Trophoblast cell (in vitro differentiated cells and primary cell): Measurements from ENCODE around the gene SCN4A.
A peak's percentile ranks its signal among the peaks of the same experiment; 100 is the strongest.

ENCODE experiments used
- DNase-seq, 2 donors: peaks; one replicate each; pipeline ENCODE4 v3.0.0-alpha.2; 2016
- H2AFZ ChIP-seq: 2 replicates; pipeline ENCODE4 v1.6.1; 2013; ENCODE audit warnings: low read length, moderate library complexity, mild to moderate bottlenecking; ENCODE audit not compliant: insufficient read depth, poor library complexity
- H2AK5ac ChIP-seq: 2 replicates; pipeline ENCODE4 v1.6.1; 2013; ENCODE audit warnings: mild to moderate bottlenecking, low read length
- H2BK120ac ChIP-seq: 2 replicates; pipeline ENCODE4 v1.6.1; 2013; ENCODE audit warnings: low read length, mild to moderate bottlenecking, moderate library complexity; ENCODE audit not compliant: insufficient read depth, poor library complexity
- H2BK12ac ChIP-seq: 2 replicates; pipeline ENCODE4 v1.6.1; 2013; ENCODE audit warnings: mild to moderate bottlenecking, low read length, moderate library complexity
- H2BK5ac ChIP-seq: 2 replicates; pipeline ENCODE4 v1.6.1; 2013; ENCODE audit warnings: low read length, low read depth, moderate library complexity, mild to moderate bottlenecking; ENCODE audit not compliant: poor library complexity
- H3K14ac ChIP-seq: 2 replicates; pipeline ENCODE4 v1.6.1; 2013; ENCODE audit warnings: mild to moderate bottlenecking, low read length
- H3K18ac ChIP-seq: 2 replicates; pipeline ENCODE4 v1.6.1; 2013; ENCODE audit warnings: mild to moderate bottlenecking, low read length
- H3K23ac ChIP-seq: 2 replicates; pipeline ENCODE4 v1.6.1; 2013; ENCODE audit warnings: low read length
- H3K27ac ChIP-seq: 2 replicates; pipeline ENCODE4 v1.5.1; 2013; ENCODE audit warnings: low read depth, mild to moderate bottlenecking, inconsistent platforms, low read length, moderate library complexity
- H3K27me3 ChIP-seq: 2 replicates; pipeline ENCODE4 v1.6.1; 2013; ENCODE audit warnings: inconsistent platforms, mild to moderate bottlenecking, low read length, moderate library complexity; ENCODE audit not compliant: insufficient read depth
- H3K36me3 ChIP-seq, 2 experiments: 1 replicate in 1 of 2; 2 replicates in 1 of 2; pipeline ENCODE4 v1.6.1; 2013; ENCODE audit warnings: low read length in 2 of 2, mild to moderate bottlenecking in 2 of 2, moderate library complexity in 1 of 2; ENCODE audit not compliant: insufficient read depth in 2 of 2, control insufficient read depth in 1 of 2
- H3K4ac ChIP-seq: 2 replicates; pipeline ENCODE4 v1.6.1; 2013; ENCODE audit warnings: low read depth, mild to moderate bottlenecking, low read length, moderate library complexity
- H3K4me1 ChIP-seq, 2 experiments: 1 replicate in 1 of 2; 2 replicates in 1 of 2; pipeline ENCODE4 v1.6.1; 2013; ENCODE audit warnings: low read length in 2 of 2, mild to moderate bottlenecking in 2 of 2, moderate library complexity in 1 of 2; ENCODE audit not compliant: insufficient read depth in 2 of 2, control insufficient read depth in 1 of 2
- H3K4me2 ChIP-seq: 2 replicates; pipeline ENCODE4 v1.6.1; 2013; ENCODE audit warnings: inconsistent platforms, mild to moderate bottlenecking, low read length, moderate library complexity
- H3K4me3 ChIP-seq: 2 replicates; pipeline ENCODE4 v1.5.1; 2013; ENCODE audit warnings: mild to moderate bottlenecking, low read depth, low read length, inconsistent platforms
- H3K79me1 ChIP-seq: one replicate; pipeline ENCODE4 v1.6.1; 2013; ENCODE audit warnings: low read length
- H3K79me2 ChIP-seq: 2 replicates; pipeline ENCODE4 v1.6.1; 2013; ENCODE audit warnings: low read length, mild to moderate bottlenecking; ENCODE audit not compliant: control insufficient read depth, insufficient read depth, poor library complexity
- H3K9ac ChIP-seq: 2 replicates; pipeline ENCODE4 v1.6.1; 2013; ENCODE audit warnings: mild to moderate bottlenecking, low read length
- H3K9me3 ChIP-seq: 2 replicates; pipeline ENCODE4 v1.6.1; 2013; ENCODE audit warnings: low read depth, mild to moderate bottlenecking, control low read depth, inconsistent platforms, low read length; ENCODE audit not compliant: insufficient read depth
- H4K12ac ChIP-seq: 2 replicates; pipeline ENCODE4 v1.6.1; 2013; ENCODE audit warnings: low read depth, mild to moderate bottlenecking, low read length, moderate library complexity
- H4K8ac ChIP-seq: 2 replicates; pipeline ENCODE4 v1.6.1; 2013; ENCODE audit warnings: low read depth, mild to moderate bottlenecking, low read length, moderate library complexity
- H4K91ac ChIP-seq: one replicate; pipeline ENCODE4 v1.6.1; 2013; ENCODE audit warnings: low read depth, mild to moderate bottlenecking, low read length, moderate library complexity
- WGBS: extraction: QIAGEN DNeasy Blood & Tissue Kit; methylation state at CpG from one replicate; pipeline ENCODE4 v1.1.7; 2013; ENCODE audit warnings: missing lambda C conversion rate; ENCODE audit not compliant: insufficient read length, insufficient coverage; ENCODE audit errors: extremely low coverage; 5-methylcytosine and 5-hydroxymethylcytosine counted together

The SCN4A gene

DNA sequence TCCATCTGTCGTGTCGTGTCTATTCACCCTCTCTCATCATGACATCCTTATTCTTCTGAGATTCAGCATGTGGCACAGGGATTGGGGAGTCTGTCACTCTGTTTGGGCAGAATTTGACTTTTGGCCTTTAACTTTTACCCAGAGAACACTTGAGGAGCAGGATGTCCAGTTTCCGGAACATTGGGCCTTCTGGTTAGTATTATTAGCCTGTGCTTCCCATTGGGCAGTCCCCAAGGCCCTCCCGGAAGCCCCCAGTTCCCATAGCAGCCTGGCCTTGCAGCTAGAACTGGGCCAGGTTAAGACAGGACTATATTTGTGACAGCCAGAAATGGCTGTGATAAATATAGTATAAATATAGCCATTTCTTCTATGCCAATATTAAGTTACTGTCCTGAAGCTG, 9.6 kb downstream of the SCN4A start:
- H3K4me2 ChIP-seq = no peak overlapping the region
- no peak overlapping the region for H2BK12ac ChIP-seq
- H3K18ac ChIP-seq = no peak overlapping the region
- H4K91ac ChIP-seq = no peak overlapping the region
- no CpG with 5 or more reads among the region's 4 CpGs for WGBS
- no peak overlapping the region for H4K12ac ChIP-seq
- H3K9ac ChIP-seq = no peak overlapping the region
- DNase-seq = no peak
- no peaks in the 10 kb centered on the region for H3K27me3 ChIP-seq
- H3K23ac ChIP-seq = no peak overlapping the region
- H3K4me3 ChIP-seq = no peak overlapping the region
- H4K8ac ChIP-seq = no peak overlapping the region
- no peak overlapping the region for H2BK120ac ChIP-seq
- H3K4me1 ChIP-seq = no peaks in the 10 kb centered on the region
- no peak overlapping the region for H2AK5ac ChIP-seq
- H2AFZ ChIP-seq = no peak overlapping the region
- no peak overlapping the region for H3K4ac ChIP-seq
- no peak overlapping the region for H3K14ac ChIP-seq
- no peaks in the 10 kb centered on the region for H3K79me2 ChIP-seq
- H3K27ac ChIP-seq = no peak overlapping the region
- H3K79me1 ChIP-seq = no peaks in the 10 kb centered on the region
- H3K36me3 ChIP-seq = no peaks in the 10 kb centered on the region
- H2BK5ac ChIP-seq = no peak overlapping the region
- peaks cover 4% of the 10 kb centered on the region for H3K9me3 ChIP-seq

- H2BK5ac ChIP-seq = no peak overlapping the region
- H3K79me2 ChIP-seq = no peaks in the 10 kb centered on the region
- H3K4me1 ChIP-seq = no peaks in the 10 kb centered on the region
- no peak overlapping the region for H2BK12ac ChIP-seq
- H2BK120ac ChIP-seq = no peak overlapping the region
- H2AK5ac ChIP-seq = no peak overlapping the region
- H3K27ac ChIP-seq = no peak overlapping the region
- H4K91ac ChIP-seq = no peak overlapping the region
- H3K14ac ChIP-seq = no peak overlapping the region
- H2AFZ ChIP-seq = no peak overlapping the region
- H3K4me2 ChIP-seq = no peak overlapping the region
- no peak overlapping the region for H3K18ac ChIP-seq
- H3K4me3 ChIP-seq = no peak overlapping the region
- no peak overlapping the region for H4K12ac ChIP-seq
- no peak overlapping the region for H3K23ac ChIP-seq
- H3K36me3 ChIP-seq = no peaks in the 10 kb centered on the region
- WGBS = no CpG with 5 or more reads among the region's 10 CpGs
- H3K79me1 ChIP-seq = no peaks in the 10 kb centered on the region
- H3K27me3 ChIP-seq = no peaks in the 10 kb centered on the region
- no peak for DNase-seq
- no peak overlapping the region for H3K9ac ChIP-seq
- no peak overlapping the region for H4K8ac ChIP-seq
- no peak overlapping the region for H3K4ac ChIP-seq
- H3K9me3 ChIP-seq = peaks cover 1% of the 10 kb centered on the region
These were observed 10.4 kb downstream of the SCN4A start for GRCh38 chr17:63962298-63962744.

- WGBS = no CpG with 5 or more reads among the region's 37 CpGs
- H3K23ac ChIP-seq = no peak overlapping the region
- no peak overlapping the region for H3K9ac ChIP-seq
- H3K27ac ChIP-seq = no peak overlapping the region
- peaks cover 4% of the 10 kb centered on the region for H3K9me3 ChIP-seq
- H3K14ac ChIP-seq = no peak overlapping the region
- no peak overlapping the region for H3K4me3 ChIP-seq
- H3K27me3 ChIP-seq = no peaks in the 10 kb centered on the region
- no peaks in the 10 kb centered on the region for H3K4me1 ChIP-seq
- H2BK12ac ChIP-seq = no peak overlapping the region
- H4K91ac ChIP-seq = no peak overlapping the region
- no peak overlapping the region for H2AFZ ChIP-seq
- no peaks in the 10 kb centered on the region for H3K79me2 ChIP-seq
- no peak overlapping the region for H2BK5ac ChIP-seq
- peak; percentile 13 to 44 for DNase-seq
- no peak overlapping the region for H2BK120ac ChIP-seq
- no peaks in the 10 kb centered on the region for H3K79me1 ChIP-seq
- H3K4me2 ChIP-seq = no peak overlapping the region
- no peak overlapping the region for H2AK5ac ChIP-seq
- H4K12ac ChIP-seq = no peak overlapping the region
- H3K36me3 ChIP-seq = no peaks in the 10 kb centered on the region
- no peak overlapping the region for H3K4ac ChIP-seq
- H3K18ac ChIP-seq = no peak overlapping the region
- H4K8ac ChIP-seq = no peak overlapping the region
These were observed 11.1 kb downstream of the SCN4A start for GRCh38 chr17:63961355-63962212.

GRCh38 chr17:63960430-63960829, 12.3 kb downstream of the SCN4A start:
- no CpG with 5 or more reads among the region's 7 CpGs for WGBS

More at GRCh38 chr17:63960430-63960829, 12.3 kb downstream of the SCN4A start:
- H3K9me3 ChIP-seq = peaks cover 4% of the 10 kb centered on the region
- H3K27me3 ChIP-seq = no peaks in the 10 kb centered on the region
- no peak overlapping the region for H4K91ac ChIP-seq
- no peak overlapping the region for H3K27ac ChIP-seq
- no peak overlapping the region for H4K12ac ChIP-seq
- no peaks in the 10 kb centered on the region for H3K79me1 ChIP-seq
- no peak overlapping the region for H4K8ac ChIP-seq
- no peak overlapping the region for H3K4ac ChIP-seq
- no peak overlapping the region for H2BK12ac ChIP-seq
- no peak overlapping the region for H2AK5ac ChIP-seq
- H3K79me2 ChIP-seq = no peaks in the 10 kb centered on the region
- no peak overlapping the region for H3K4me2 ChIP-seq
- no peak overlapping the region for H3K9ac ChIP-seq
- no peak overlapping the region for H2AFZ ChIP-seq
- H2BK5ac ChIP-seq = no peak overlapping the region
- DNase-seq = no peak
- H3K4me1 ChIP-seq = no peaks in the 10 kb centered on the region
- H3K36me3 ChIP-seq = no peaks in the 10 kb centered on the region
- H3K18ac ChIP-seq = no peak overlapping the region
- no peak overlapping the region for H2BK120ac ChIP-seq
- H3K23ac ChIP-seq = no peak overlapping the region
- no peak overlapping the region for H3K4me3 ChIP-seq
- no peak overlapping the region for H3K14ac ChIP-seq
